Adipose tissue (tissue), 3 donors: Measurements from ENCODE around the gene EPC2. TPM values are rescaled to one million over a fixed set of nuclear protein-coding genes. Genes with fewer than 3 reads are reported as not detected.

ENCODE experiments used
- H3K27ac ChIP-seq: one replicate; pipeline ENCODE4 v1.5.1; 2013; ENCODE audit warnings: low read depth, low read length
- WGBS, 3 donors: extraction: QIAGEN DNeasy Blood & Tissue Kit; methylation state at CpG; one replicate each; pipeline ENCODE4 v1.1.7; 2013; 5-methylcytosine and 5-hydroxymethylcytosine counted together
- polyA plus RNA-seq, 3 donors: library from polyadenylated mRNA; stranded (reverse); fragments of 200-250 nt; gene quantifications; one replicate each; pipeline ENCODE4 v1.2.3, GENCODE V29; 2013
- donor health status: healthy with polysubstance abuse.
- donor health status: Bipolar disorder and iron deficiency.
- donor health status: healthy.

The EPC2 gene
- polyA plus RNA-seq, 3 donors = 5.1 to 17.7 (median 13.2) TPM

DNA sequence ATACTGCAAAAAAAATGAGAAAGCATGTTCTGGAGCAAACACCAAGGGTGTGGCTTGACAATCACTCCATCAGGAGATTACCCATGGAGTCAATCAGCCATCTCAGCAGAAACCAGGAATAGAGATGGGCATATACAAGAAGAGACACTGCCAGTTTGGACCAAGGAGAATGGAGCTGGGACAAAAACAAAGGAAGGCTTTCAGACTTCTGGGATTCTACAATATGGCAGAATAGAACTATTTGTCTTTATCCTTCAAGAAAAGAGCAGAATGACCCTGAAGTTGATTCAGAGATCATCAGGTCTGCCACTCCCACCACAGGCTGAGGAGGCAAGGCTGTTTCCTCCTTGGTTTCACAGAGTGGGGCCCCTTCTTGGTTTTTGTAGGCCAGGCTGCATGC is 182.2 kb downstream of the EPC2 start:
- H3K27ac ChIP-seq = no peak overlapping the region

DNA sequence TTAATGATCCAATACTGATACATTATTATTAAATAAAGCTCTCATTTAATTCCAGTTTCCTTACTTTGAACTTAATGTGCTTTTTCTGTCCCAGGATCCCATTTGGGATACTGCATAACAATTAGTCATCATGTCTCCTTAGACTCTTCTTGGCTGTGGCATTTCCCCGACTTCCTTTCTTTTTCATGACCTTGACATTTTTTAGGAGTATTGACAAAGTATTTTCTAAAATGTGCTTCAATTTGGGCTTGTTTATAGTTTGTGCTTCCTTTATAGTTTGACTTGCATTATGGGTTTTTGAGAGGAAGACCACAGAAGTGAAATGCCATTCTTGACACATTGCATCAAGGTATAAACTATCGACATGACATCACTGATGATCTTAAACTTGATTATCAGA is 184.4 kb downstream of the EPC2 start:
- WGBS, 3 donors = 70 to 73% (median 71%) methylated on average over 2 of the region's 2 CpGs
- H3K27ac ChIP-seq = no peak overlapping the region

DNA sequence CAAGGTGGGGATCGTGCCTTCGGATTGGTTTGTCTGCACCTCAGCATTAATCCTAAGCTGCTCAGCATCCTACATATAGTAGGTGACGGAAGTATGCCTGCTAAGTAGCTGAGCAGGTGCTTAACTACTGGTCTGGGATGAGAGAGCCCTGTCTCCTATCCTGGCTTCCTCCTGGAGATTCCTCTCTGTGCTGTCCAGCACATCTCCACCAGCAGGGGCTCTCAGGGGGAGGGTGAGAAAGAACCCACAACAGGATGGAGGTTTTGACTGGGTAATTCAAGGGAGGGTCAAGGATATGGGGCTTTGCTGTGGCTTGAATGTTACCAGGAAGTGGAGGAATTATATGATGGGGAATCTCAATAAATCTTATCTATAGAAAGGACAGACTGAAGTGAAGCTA is 185.1 kb downstream of the EPC2 start:
- 78 to 81% (median 80%) methylated on average over 3 of the region's 3 CpGs for WGBS, 3 donors

DNA sequence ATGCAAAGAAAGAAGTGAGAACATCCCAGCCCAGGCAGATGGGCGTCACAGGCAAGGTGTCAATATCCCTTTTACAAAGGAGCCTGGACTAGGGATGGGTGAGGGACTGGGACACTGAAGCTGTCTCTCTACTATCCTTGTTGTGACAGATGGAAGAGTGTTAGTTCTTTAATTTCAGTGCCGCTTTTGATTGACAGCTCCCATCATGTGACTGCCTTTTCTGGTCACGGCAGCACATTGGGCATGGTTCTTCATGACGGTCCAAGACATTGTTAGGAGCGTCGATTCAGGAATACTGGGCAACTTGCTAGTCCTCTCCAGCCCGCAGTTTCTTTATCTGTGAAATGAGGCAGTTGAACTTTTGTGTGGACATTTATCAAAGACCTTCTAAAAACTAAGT is 188.1 kb downstream of the EPC2 start:
- 85 to 92% (median 87%) methylated on average over 7 of the region's 7 CpGs for WGBS, 3 donors
- H3K27ac ChIP-seq = no peak overlapping the region

More for the DNA sequence above, 185.1 kb downstream of the EPC2 start:
- no peak overlapping the region for H3K27ac ChIP-seq

Other genes starting within 250 kb of the EPC2 start
- 1 to 10 TPM in 2 of 3 donors, under 1 TPM in 1; 0.51 to 1.7 (median 1.2) TPM for gene KIF5C, start 230.5 kb downstream of the EPC2 start, polyA plus RNA-seq